Skeletal muscle tissue (tissue), 4 donors: ENCODE data around the gene ZFP36L2. TPM values are rescaled to one million over a fixed set of nuclear protein-coding genes. Genes with fewer than 3 reads are reported as not detected.

Experiments used
- H3K27ac ChIP-seq: one replicate; pipeline ENCODE4 v1.7.0; 2013; ENCODE audit warnings: mild to moderate bottlenecking, low read depth, low read length, inconsistent platforms
- H3K27me3 ChIP-seq, 3 donors: one replicate each; pipeline ENCODE4 v1.7.0; 2013; ENCODE audit warnings: low read length in 3 of 3; ENCODE audit not compliant: control insufficient read depth in 3 of 3, insufficient read depth in 3 of 3
- H3K36me3 ChIP-seq, 3 donors: one replicate each; pipeline ENCODE4 v1.7.0; 2013; ENCODE audit warnings: low read length in 3 of 3; ENCODE audit not compliant: control insufficient read depth in 3 of 3, insufficient read depth in 3 of 3
- H3K4me1 ChIP-seq, 3 donors: one replicate each; pipeline ENCODE4 v1.7.0; 2013; ENCODE audit warnings: low read length in 3 of 3, mild to moderate bottlenecking in 3 of 3; ENCODE audit not compliant: control insufficient read depth in 3 of 3, insufficient read depth in 3 of 3
- H3K4me3 ChIP-seq, 3 donors: one replicate each; pipeline ENCODE4 v1.7.0; 2013; ENCODE audit warnings: low read length in 3 of 3
- H3K9ac ChIP-seq, 3 donors: one replicate each; pipeline ENCODE4 v1.7.0; 2013; ENCODE audit warnings: low read length in 3 of 3, mild to moderate bottlenecking in 3 of 3, moderate library complexity in 2 of 3, low read depth in 1 of 3
- H3K9me3 ChIP-seq, 3 donors: one replicate each; pipeline ENCODE4 v1.7.0; 2013; ENCODE audit warnings: low read length in 3 of 3; ENCODE audit not compliant: control insufficient read depth in 3 of 3
- total RNA-seq: library from RNA; depleted of rRNA; stranded (reverse); fragments of >200 nt; gene quantifications from one replicate; pipeline ENCODE4 v1.2.3, GENCODE V29; 2014
- donor health status: Osteomylitis.

The ZFP36L2 gene
- 14.1 TPM for total RNA-seq

DNA sequence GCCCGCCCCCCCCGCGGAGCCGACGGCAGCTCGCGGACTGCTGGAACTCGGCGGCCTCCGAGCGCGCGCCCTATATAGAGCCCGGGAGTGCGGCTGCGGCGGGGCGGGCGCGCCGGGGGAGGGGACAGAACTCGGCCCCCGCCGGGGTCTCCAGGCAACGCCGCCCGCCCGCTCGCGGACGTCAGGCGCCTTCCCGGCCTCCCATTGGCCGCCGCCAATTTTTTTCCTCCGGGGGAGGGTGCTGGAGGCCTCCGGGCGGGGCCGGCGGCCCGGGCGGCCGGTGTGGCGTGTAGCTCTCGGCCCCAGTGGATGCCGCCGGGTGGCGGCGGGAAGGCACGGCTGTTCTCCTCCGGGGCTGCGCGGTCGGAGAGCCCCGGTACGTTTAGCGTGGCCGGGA lies at the start of gene ZFP36L2:
TSS of gene ZFP36L2 (minus strand) at position 49 of the 397 bp plus-strand sequence. CDS start 291 bp downstream, outside the sequence.
- H3K27ac ChIP-seq, result peak within 1 kb of the TSS; percentile 96

GRCh38 chr2:43274721-43275120 lies 48.3 kb upstream of the ZFP36L2 start:
- Histone ChIP-seq H3K4me1 (peaks cover 26 to 40% (median 34%) of the 10 kb centered on the region in 3 donors), H3K36me3 (no peaks in the 10 kb centered on the region), H3K9ac (no peak overlapping the region), H3K4me3 (no peak overlapping the region), H3K9me3 (no peaks in the 10 kb centered on the region), H3K27ac (no peak overlapping the region), H3K27me3 (no peaks in the 10 kb centered on the region)

More for the DNA sequence above, at the start of gene ZFP36L2:
- H3K4me1 ChIP-seq, result peaks cover 35 to 44% (median 37%) of the 10 kb centered on the region in 3 donors
- H3K36me3 ChIP-seq, result peaks cover 12 to 22% (median 22%) of the 10 kb centered on the region in 3 donors
- no peaks in the 10 kb centered on the region for H3K27me3 ChIP-seq
- H3K4me3 ChIP-seq, result peak within 1 kb of the TSS; percentile 90 to 95 (median 93)
- H3K9ac ChIP-seq, result peak within 1 kb of the TSS; percentile 94 to 99 (median 97)
- no peaks in the 10 kb centered on the region for H3K9me3 ChIP-seq

- peaks cover 32 to 43% (median 41%) of the 10 kb centered on the region in 3 donors for H3K4me1 ChIP-seq
- H3K27me3 ChIP-seq, result no peaks in the 10 kb centered on the region
- no peak overlapping the region for H3K27ac ChIP-seq
- no peak overlapping the region for H3K9ac ChIP-seq
- no peaks in the 10 kb centered on the region for H3K9me3 ChIP-seq
- no peaks in the 10 kb centered on the region for H3K36me3 ChIP-seq
- no peak overlapping the region for H3K4me3 ChIP-seq
These were observed 47.6 kb upstream of the ZFP36L2 start for GRCh38 chr2:43274055-43274454.

- no peaks in the 10 kb centered on the region for H3K36me3 ChIP-seq
- H3K4me1 ChIP-seq, result peaks cover 36 to 43% (median 43%) of the 10 kb centered on the region in 3 donors
- no peaks in the 10 kb centered on the region for H3K9me3 ChIP-seq
- H3K9ac ChIP-seq, result no peak overlapping the region
- H3K27ac ChIP-seq, result no peak overlapping the region
- no peaks in the 10 kb centered on the region for H3K27me3 ChIP-seq
- H3K4me3 ChIP-seq, result no peak overlapping the region
These were observed 47.1 kb upstream of the ZFP36L2 start for GRCh38 chr2:43273529-43273928.

- H3K4me1 ChIP-seq, result peaks cover 28 to 41% (median 33%) of the 10 kb centered on the region in 3 donors
- H3K36me3 ChIP-seq, result no peaks in the 10 kb centered on the region
- no peak overlapping the region for H3K27ac ChIP-seq
- no peak overlapping the region for H3K4me3 ChIP-seq
- H3K27me3 ChIP-seq, result no peaks in the 10 kb centered on the region
- H3K9ac ChIP-seq, result no peak overlapping the region
- no peaks in the 10 kb centered on the region for H3K9me3 ChIP-seq
These were observed 44.7 kb upstream of the ZFP36L2 start for GRCh38 chr2:43270930-43271615.

GRCh38 chr2:43270461-43270860 lies 44.1 kb upstream of the ZFP36L2 start:
- Histone ChIP-seq H3K9me3 (no peaks in the 10 kb centered on the region), H3K4me1 (peaks cover 29 to 44% (median 36%) of the 10 kb centered on the region in 3 donors), H3K9ac (no peak overlapping the region), H3K36me3 (no peaks in the 10 kb centered on the region), H3K4me3 (no peak overlapping the region), H3K27me3 (no peaks in the 10 kb centered on the region), H3K27ac (peak overlapping the region; percentile 64)

DNA sequence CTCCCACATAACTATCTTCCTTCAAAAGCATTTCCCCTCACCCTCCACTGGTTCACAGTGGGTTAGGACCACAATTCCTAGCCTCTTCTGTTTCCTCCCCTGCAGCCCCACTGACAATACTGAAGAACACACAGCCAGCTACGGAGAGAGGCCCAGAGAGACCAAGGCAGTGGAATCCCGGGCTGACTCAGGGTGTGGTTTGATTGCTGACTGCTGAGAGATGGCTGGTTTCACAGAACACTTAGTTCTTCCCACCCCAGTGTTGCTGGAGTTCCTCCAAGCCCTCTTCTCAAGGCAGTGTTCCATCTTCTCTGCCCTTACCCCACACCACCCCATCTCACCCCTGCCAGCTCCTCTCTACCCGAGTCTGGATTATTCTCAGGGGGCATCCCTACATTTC lies 43.3 kb upstream of the ZFP36L2 start:
- Histone ChIP-seq H3K27ac (peak overlapping the region; percentile 64), H3K9ac (peak overlapping the region in 2 of 3 donors; percentile 27 to 61), H3K9me3 (no peaks in the 10 kb centered on the region), H3K36me3 (no peaks in the 10 kb centered on the region), H3K4me3 (no peak overlapping the region), H3K4me1 (peaks cover 31 to 48% (median 36%) of the 10 kb centered on the region in 3 donors), H3K27me3 (no peaks in the 10 kb centered on the region)

- Histone ChIP-seq H3K9me3 (no peaks in the 10 kb centered on the region), H3K36me3 (no peaks in the 10 kb centered on the region), H3K27me3 (no peaks in the 10 kb centered on the region), H3K27ac (peak overlapping the region; percentile 64), H3K4me1 (peaks cover 31 to 49% (median 36%) of the 10 kb centered on the region in 3 donors), H3K9ac (peak overlapping the region; percentile 0 to 61 (median 27)), H3K4me3 (peak overlapping the region in 2 of 3 donors; percentile 45 to 49)
These were observed 42.7 kb upstream of the ZFP36L2 start for GRCh38 chr2:43269074-43269572.

- Histone ChIP-seq H3K27me3 (no peaks in the 10 kb centered on the region), H3K27ac (peak overlapping the region; percentile 64), H3K9me3 (no peaks in the 10 kb centered on the region), H3K4me1 (peaks cover 25 to 43% (median 28%) of the 10 kb centered on the region in 3 donors), H3K4me3 (peak overlapping the region in 1 of 3 donors; percentile 45), H3K9ac (peak overlapping the region in 2 of 3 donors; percentile 27 to 61), H3K36me3 (no peaks in the 10 kb centered on the region)
These were observed 41.9 kb upstream of the ZFP36L2 start for GRCh38 chr2:43268066-43268953.
